GM23248 (cell line): ENCODE results near the gene GALNT2. TPM values are rescaled to one million over a fixed set of nuclear protein-coding genes. Genes with fewer than 3 reads are reported as not detected.
A peak's percentile ranks its signal among the peaks of the same experiment; 100 is the strongest.

Experiments used
- DNase-seq: peaks from one replicate; pipeline ENCODE4 v3.0.0-alpha.2; 2015
- H2AFZ ChIP-seq: fragments of 200-600 bp; sonication (generic); 2 replicates; pipeline ENCODE4 v1.6.1; 2016; ENCODE audit warnings: antibody characterized with exemption
- H3F3A ChIP-seq: fragments of 200-600 bp; sonication (generic); 2 replicates; pipeline ENCODE4 v1.6.1; 2016; ENCODE audit warnings: mild to moderate bottlenecking, antibody characterized with exemption, mixed run types; ENCODE audit not compliant: insufficient read depth
- H3K27ac ChIP-seq: fragments of 200-600 bp; sonication (generic); 2 replicates; pipeline ENCODE4 v1.5.1; 2016; ENCODE audit warnings: mild to moderate bottlenecking
- H3K27me3 ChIP-seq: fragments of 200-600 bp; sonication (generic); replicated peaks from 2 replicates; pipeline ENCODE4 v1.6.1; 2016; ENCODE audit warnings: mild to moderate bottlenecking; ENCODE audit not compliant: insufficient read depth
- H3K36me3 ChIP-seq: fragments of 200-600 bp; sonication (generic); 2 replicates; pipeline ENCODE4 v1.6.1; 2016; ENCODE audit warnings: low read depth, mild to moderate bottlenecking
- H3K4me1 ChIP-seq: fragments of 200-600 bp; sonication (generic); 2 replicates; pipeline ENCODE4 v1.6.1; 2016; ENCODE audit warnings: mild to moderate bottlenecking; ENCODE audit not compliant: insufficient read depth
- H3K4me2 ChIP-seq: fragments of 200-600 bp; sonication (generic); one replicate; pipeline ENCODE4 v1.6.1; 2016; ENCODE audit warnings: mild to moderate bottlenecking; ENCODE audit not compliant: unreplicated experiment
- H3K4me3 ChIP-seq: fragments of 200-600 bp; sonication (generic); 2 replicates; pipeline ENCODE4 v1.5.1; 2016; ENCODE audit warnings: mild to moderate bottlenecking
- H3K79me2 ChIP-seq: fragments of 200-600 bp; sonication (generic); 2 replicates; pipeline ENCODE4 v1.6.1; 2016; ENCODE audit warnings: mild to moderate bottlenecking; ENCODE audit not compliant: insufficient read depth
- H3K9ac ChIP-seq: fragments of 200-600 bp; sonication (generic); 2 replicates; pipeline ENCODE4 v1.6.1; 2016; ENCODE audit warnings: mild to moderate bottlenecking
- H3K9me2 ChIP-seq: fragments of 200-600 bp; sonication (generic); 2 replicates; pipeline ENCODE4 v1.6.1; 2016; ENCODE audit warnings: mixed run types, mild to moderate bottlenecking, moderate library complexity; ENCODE audit not compliant: insufficient read depth
- H3K9me3 ChIP-seq: fragments of 200-600 bp; sonication (generic); one replicate; pipeline ENCODE4 v1.6.1; 2017; ENCODE audit warnings: low read depth
- H4K20me1 ChIP-seq: fragments of 200-600 bp; sonication (generic); 2 replicates; pipeline ENCODE4 v1.6.0; 2016; ENCODE audit not compliant: insufficient read depth
- EZH2 ChIP-seq: fragments of 200-600 bp; sonication (generic); IDR thresholded peaks from 2 replicates; pipeline ENCODE4 v1.6.1; 2018; ENCODE audit warnings: antibody characterized with exemption, mild to moderate bottlenecking; ENCODE audit not compliant: insufficient read depth, poor library complexity, severe bottlenecking
- EZH2phosphoT487 ChIP-seq: fragments of 200-600 bp; sonication (generic); IDR thresholded peaks from 2 replicates; pipeline ENCODE4 v1.6.1; 2018; ENCODE audit warnings: antibody characterized with exemption, moderate library complexity, mild to moderate bottlenecking, low read depth; ENCODE audit not compliant: insufficient read depth
- WGBS, 2 experiments: methylation state at CpG; one replicate each; pipeline ENCODE4 v1.1.6; 2015 to 2017; ENCODE audit warnings: low lambda C conversion rate in 2 of 2, low coverage in 1 of 2; ENCODE audit errors: missing lambda C conversion rate in 2 of 2; 5-methylcytosine and 5-hydroxymethylcytosine counted together
- in situ Hi-C: fragments of 300-500 bp; cut with MboI; formaldehyde crosslinking; loops from 2 replicates; pipeline ENCODE4 v1.15.0; 2020
- polyA plus RNA-seq: library from polyadenylated mRNA; unstranded; fragments of >200 nt; fragmentation: Nextera tagmentation; extraction: Ambion mirVana; gene quantifications from 2 replicates; pipeline ENCODE4 v1.2.1, GENCODE V29; 2016
- total RNA-seq: library from RNA; depleted of rRNA; stranded (reverse); fragments of >200 nt; shearing (Covaris generic); gene quantifications from 2 replicates; pipeline ENCODE4 v1.2.3, GENCODE V29; 2014

The GALNT2 gene
- total and polyA plus RNA-seq, 2 experiments from 2014 or later = 111 to 124 TPM

- in situ Hi-C loops = no loop called here
- 92 to 94% methylated on average over 25 of the region's 25 CpGs for WGBS, 2 experiments
- Histone ChIP-seq H3K4me3 (no peak overlapping the region), H3K9me2 (no peaks in the 10 kb centered on the region), H2AFZ (no peak overlapping the region), H3K27me3 (no peaks in the 10 kb centered on the region), H3K9me3 (no peaks in the 10 kb centered on the region), H3K9ac (no peak overlapping the region), H3K36me3 (no peaks in the 10 kb centered on the region), H3K79me2 (peaks cover 99% of the 10 kb centered on the region), H3F3A (peaks cover 10% of the 10 kb centered on the region; the same call in 1 of the 2 replicates), H3K27ac (no peak overlapping the region), H3K4me2 (no peak overlapping the region), H3K4me1 (peaks cover 34% of the 10 kb centered on the region), H4K20me1 (peaks cover 17% of the 10 kb centered on the region)
- no peak for DNase-seq
- TF ChIP-seq EZH2 (no peak), EZH2phosphoT487 (no peak)
These were observed 60.3 kb downstream of the GALNT2 start for GRCh38 chr1:230127105-230128054.

GRCh38 chr1:230128569-230129285, 61.7 kb downstream of the GALNT2 start:
- H3K4me1 ChIP-seq = peaks cover 34% of the 10 kb centered on the region
- peaks cover 99% of the 10 kb centered on the region for H3K79me2 ChIP-seq
- H4K20me1 ChIP-seq = peaks cover 17% of the 10 kb centered on the region

GRCh38 chr1:230129341-230129740, 62.3 kb downstream of the GALNT2 start:
- no peak overlapping the region for H2AFZ ChIP-seq
- no peaks in the 10 kb centered on the region for H3K9me3 ChIP-seq
- H4K20me1 ChIP-seq = peaks cover 12% of the 10 kb centered on the region
- peak overlapping the region; percentile 16 for H3K4me2 ChIP-seq
- peak overlapping the region; percentile 9; the same call in 1 of the 2 replicates for H3K9ac ChIP-seq
- H3K4me1 ChIP-seq = peaks cover 34% of the 10 kb centered on the region
- no peak overlapping the region for H3K4me3 ChIP-seq
- H3K9me2 ChIP-seq = no peaks in the 10 kb centered on the region
- in situ Hi-C loops = no loop called here
- TF ChIP-seq EZH2phosphoT487 (no peak), EZH2 (no peak)
- peak overlapping the region; percentile 19 for H3K27ac ChIP-seq
- 82 to 85% methylated on average over 4 of the region's 4 CpGs for WGBS, 2 experiments
- H3K27me3 ChIP-seq = no peaks in the 10 kb centered on the region
- H3K79me2 ChIP-seq = peaks cover 99% of the 10 kb centered on the region
- peaks cover 10% of the 10 kb centered on the region; the same call in 1 of the 2 replicates for H3F3A ChIP-seq
- no peaks in the 10 kb centered on the region for H3K36me3 ChIP-seq
- DNase-seq = no peak

More at GRCh38 chr1:230128569-230129285, 61.7 kb downstream of the GALNT2 start:
- Histone ChIP-seq H3K9ac (peak overlapping the region; percentile 9; the same call in 1 of the 2 replicates), H3K9me2 (no peaks in the 10 kb centered on the region), H3K9me3 (no peaks in the 10 kb centered on the region), H3F3A (peaks cover 10% of the 10 kb centered on the region; the same call in 1 of the 2 replicates), H3K36me3 (no peaks in the 10 kb centered on the region), H2AFZ (no peak overlapping the region), H3K4me3 (no peak overlapping the region), H3K27ac (peak overlapping the region; percentile 19), H3K4me2 (peak overlapping the region; percentile 16), H3K27me3 (no peaks in the 10 kb centered on the region)
- peak; percentile 55 for DNase-seq
- 18 to 27% methylated on average over 13 to 15 of the region's 15 CpGs for WGBS, 2 experiments
- in situ Hi-C loops = no loop called here
- TF ChIP-seq EZH2 (no peak), EZH2phosphoT487 (no peak)

DNA sequence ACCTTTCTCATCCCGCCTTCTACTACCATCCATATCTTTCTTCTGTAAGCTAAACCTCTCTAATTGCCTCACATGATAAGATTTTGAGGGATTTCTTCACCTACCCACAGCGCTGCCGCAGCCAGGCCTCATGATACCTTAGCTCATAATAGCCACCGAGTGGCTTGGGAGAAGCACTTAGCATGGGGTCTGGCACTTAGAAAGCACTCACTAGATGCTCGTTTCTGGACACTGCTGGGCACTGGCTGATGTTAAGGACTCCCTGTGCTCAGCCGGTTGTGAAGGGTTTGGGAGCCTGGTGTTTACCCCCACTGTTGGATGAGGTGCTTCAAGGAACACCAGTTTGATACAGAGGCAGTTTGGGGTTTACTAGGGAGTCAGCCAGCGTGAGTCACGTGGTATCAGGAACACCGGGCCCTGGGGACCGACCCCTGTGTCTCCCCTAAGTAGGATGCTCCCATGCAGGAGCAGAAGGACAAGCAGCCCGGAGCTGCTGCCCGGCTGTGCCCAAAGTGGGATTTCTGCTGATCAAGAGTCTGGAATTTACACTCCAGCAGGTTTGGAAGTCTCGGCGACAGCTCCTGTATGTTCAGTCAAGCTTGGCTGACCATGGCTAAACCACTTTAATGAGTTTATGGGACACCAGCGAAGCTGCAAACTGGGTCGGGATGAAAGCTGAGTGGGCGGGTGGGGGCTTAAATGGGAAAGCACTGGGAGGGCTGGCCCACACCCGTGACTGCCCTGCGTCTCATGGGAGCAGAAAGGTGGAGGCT, 63.3 kb downstream of the GALNT2 start:
- Histone ChIP-seq H3K27ac (no peak overlapping the region), H3K4me3 (no peak overlapping the region), H3K4me2 (no peak overlapping the region), H3F3A (peaks cover 10% of the 10 kb centered on the region; the same call in 1 of the 2 replicates), H4K20me1 (peaks cover 11% of the 10 kb centered on the region), H3K4me1 (peaks cover 24% of the 10 kb centered on the region), H3K36me3 (no peaks in the 10 kb centered on the region), H3K27me3 (no peaks in the 10 kb centered on the region), H3K9me2 (no peaks in the 10 kb centered on the region), H3K9me3 (no peaks in the 10 kb centered on the region), H3K79me2 (peaks cover 99% of the 10 kb centered on the region), H3K9ac (no peak overlapping the region), H2AFZ (no peak overlapping the region)
- in situ Hi-C loops = no loop called here
- TF ChIP-seq EZH2phosphoT487 (no peak), EZH2 (no peak)
- no peak for DNase-seq
- 96% methylated on average over 19 of the region's 19 CpGs for WGBS, 2 experiments
